Parathyroid adenoma (tissue), 2 donors: ENCODE results near the gene BCHE.

Experiments used
- H2AFZ ChIP-seq: fragments of 300-600 bp; sonication (generic); one replicate; pipeline ENCODE4 v1.7.0; 2017; ENCODE audit warnings: antibody characterized with exemption, mild to moderate bottlenecking
- H3K27ac ChIP-seq: fragments of 300-600 bp; sonication (generic); one replicate; pipeline ENCODE4 v1.7.0; 2017
- H3K27me3 ChIP-seq: fragments of 300-600 bp; sonication (generic); one replicate; pipeline ENCODE4 v1.7.0; 2017; ENCODE audit warnings: low read length; ENCODE audit not compliant: control insufficient read depth, insufficient read depth
- H3K36me3 ChIP-seq: fragments of 300-600 bp; sonication (generic); one replicate; pipeline ENCODE4 v1.7.0; 2017; ENCODE audit warnings: low read length; ENCODE audit not compliant: control insufficient read depth, insufficient read depth
- H3K4me1 ChIP-seq: fragments of 300-600 bp; sonication (generic); one replicate; pipeline ENCODE4 v1.7.0; 2017; ENCODE audit warnings: control low read depth
- H3K4me2 ChIP-seq: fragments of 300-600 bp; sonication (generic); one replicate; pipeline ENCODE4 v1.7.0; 2017; ENCODE audit warnings: low read length
- H3K4me3 ChIP-seq: fragments of 300-600 bp; sonication (generic); one replicate; pipeline ENCODE4 v1.7.0; 2017; ENCODE audit warnings: low read depth, low read length
- H3K79me2 ChIP-seq: fragments of 300-600 bp; sonication (generic); one replicate; pipeline ENCODE4 v1.7.0; 2017; ENCODE audit warnings: control low read depth
- H3K9ac ChIP-seq: fragments of 300-600 bp; sonication (generic); one replicate; pipeline ENCODE4 v1.7.0; 2017; ENCODE audit warnings: mild to moderate bottlenecking
- H3K9me3 ChIP-seq: fragments of 300-600 bp; sonication (generic); one replicate; pipeline ENCODE4 v1.7.0; 2017; ENCODE audit warnings: low read length; ENCODE audit not compliant: control insufficient read depth
- CTCF ChIP-seq: fragments of 300-600 bp; sonication (generic); IDR thresholded peaks from one replicate; pipeline ENCODE4 v1.7.0; 2017; ENCODE audit warnings: antibody characterized with exemption, mild to moderate bottlenecking
- donor health status: primary hyperparathyroidism.

BCHE gene

GRCh38 chr3:165839296-165840076 is 2.3 kb upstream of the BCHE start:
- no peaks in the 10 kb centered on the region for H3K36me3 ChIP-seq
- no peaks in the 10 kb centered on the region for H3K9me3 ChIP-seq
- H3K27me3 ChIP-seq = no peaks in the 10 kb centered on the region
- H3K4me2 ChIP-seq = no peak overlapping the region
- H3K79me2 ChIP-seq = no peaks in the 10 kb centered on the region
- H3K4me1 ChIP-seq = no peaks in the 10 kb centered on the region
- H2AFZ ChIP-seq = no peak overlapping the region
- no peak for TF ChIP-seq CTCF
- H3K9ac ChIP-seq = no peak overlapping the region
- no peak overlapping the region for H3K4me3 ChIP-seq
- no peak overlapping the region for H3K27ac ChIP-seq

- no peaks in the 10 kb centered on the region for H3K79me2 ChIP-seq
- no peak overlapping the region for H3K27ac ChIP-seq
- no peaks in the 10 kb centered on the region for H3K27me3 ChIP-seq
- no peaks in the 10 kb centered on the region for H3K4me1 ChIP-seq
- no peak overlapping the region for H2AFZ ChIP-seq
- no peak overlapping the region for H3K4me2 ChIP-seq
- H3K9me3 ChIP-seq = no peaks in the 10 kb centered on the region
- H3K4me3 ChIP-seq = no peak overlapping the region
- H3K36me3 ChIP-seq = no peaks in the 10 kb centered on the region
- no peak overlapping the region for H3K9ac ChIP-seq
- no peak for TF ChIP-seq CTCF
These were observed 578 bp upstream of the BCHE start for GRCh38 chr3:165837801-165838200.

- Histone ChIP-seq H3K36me3 (no peaks in the 10 kb centered on the region), H3K79me2 (no peaks in the 10 kb centered on the region), H3K9me3 (no peaks in the 10 kb centered on the region), H3K9ac (no peak overlapping the region), H3K27ac (no peak overlapping the region), H3K27me3 (no peaks in the 10 kb centered on the region), H3K4me2 (no peak overlapping the region), H2AFZ (no peak overlapping the region), H3K4me1 (no peaks in the 10 kb centered on the region), H3K4me3 (no peak overlapping the region)
- TF ChIP-seq CTCF = no peak
These were observed 1.8 kb downstream of the BCHE start for GRCh38 chr3:165835431-165835830.

DNA sequence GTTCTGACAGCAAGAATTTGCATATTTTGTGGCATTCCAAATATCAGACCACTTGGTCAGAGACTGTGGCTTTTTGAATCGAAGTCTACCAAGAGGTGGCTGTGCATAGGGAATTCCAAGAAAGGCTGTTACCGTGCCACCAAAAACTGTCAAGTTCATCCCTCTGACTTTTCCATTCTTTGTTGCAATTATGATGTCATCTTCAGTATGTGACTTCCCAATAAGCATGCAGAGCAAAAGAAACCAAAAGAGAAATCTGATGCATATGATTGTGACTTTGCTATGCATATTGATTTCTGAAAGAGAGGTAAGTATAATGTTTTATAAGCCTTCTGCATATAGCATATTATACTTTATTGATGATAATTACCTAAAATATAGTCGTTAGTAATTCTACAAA is 6.5 kb downstream of the BCHE start:
- Histone ChIP-seq H3K4me1 (no peaks in the 10 kb centered on the region), H3K4me3 (no peak overlapping the region), H2AFZ (no peak overlapping the region), H3K9ac (no peak overlapping the region), H3K9me3 (no peaks in the 10 kb centered on the region), H3K27ac (no peak overlapping the region), H3K4me2 (no peak overlapping the region), H3K79me2 (no peaks in the 10 kb centered on the region), H3K36me3 (no peaks in the 10 kb centered on the region), H3K27me3 (no peaks in the 10 kb centered on the region)
- TF ChIP-seq CTCF = no peak

- H3K9me3 ChIP-seq = no peaks in the 10 kb centered on the region
- TF ChIP-seq CTCF = no peak
- no peak overlapping the region for H3K27ac ChIP-seq
- no peaks in the 10 kb centered on the region for H3K36me3 ChIP-seq
- no peak overlapping the region for H2AFZ ChIP-seq
- no peaks in the 10 kb centered on the region for H3K79me2 ChIP-seq
- H3K4me3 ChIP-seq = no peak overlapping the region
- no peaks in the 10 kb centered on the region for H3K27me3 ChIP-seq
- no peak overlapping the region for H3K9ac ChIP-seq
- no peak overlapping the region for H3K4me2 ChIP-seq
- no peaks in the 10 kb centered on the region for H3K4me1 ChIP-seq
These were observed 9.3 kb downstream of the BCHE start for GRCh38 chr3:165827883-165828282.
